Spleen (tissue), 13 donors: ENCODE results near the gene NUP50. TPM values are rescaled to one million over a fixed set of nuclear protein-coding genes. Genes with fewer than 3 reads are reported as not detected.
A peak's percentile ranks its signal among the peaks of the same experiment; 100 is the strongest.

ENCODE experiments used
- DNase-seq: peaks from one replicate; pipeline ENCODE4 v3.0.0-alpha.2; 2020
- H3K27ac ChIP-seq, 8 donors: fragments of 200-600 bp; sonication (generic) in 7 of 8; 1 replicate in 4 of 8; 2 replicates in 4 of 8; pipeline versions ENCODE4 v1.5.0 to v1.8.0; 2016 to 2021; ENCODE audit warnings: inconsistent platforms in 4 of 8, mild to moderate bottlenecking in 4 of 8, moderate library complexity in 1 of 8
- H3K27me3 ChIP-seq, 7 donors: fragments of 200-600 bp; sonication (generic) in 6 of 7; replicated peaks in 1 of 7; 1 replicate in 4 of 7; 2 replicates in 3 of 7; pipeline versions ENCODE4 v1.5.0 to v1.8.0; 2016 to 2021; ENCODE audit warnings: inconsistent platforms in 3 of 7, mild to moderate bottlenecking in 1 of 7
- H3K36me3 ChIP-seq, 6 donors: fragments of 200-600 bp; sonication (generic) in 5 of 6; 1 replicate in 4 of 6; 2 replicates in 2 of 6; pipeline versions ENCODE4 v1.5.0 to v1.8.0; 2016 to 2021; ENCODE audit warnings: inconsistent platforms in 2 of 6
- H3K4me1 ChIP-seq, 6 donors: fragments of 200-600 bp; sonication (generic) in 5 of 6; 1 replicate in 3 of 6; 2 replicates in 3 of 6; pipeline versions ENCODE4 v1.5.0 to v1.8.0; 2016 to 2021; ENCODE audit warnings: inconsistent platforms in 3 of 6
- H3K4me3 ChIP-seq, 8 donors: fragments of 200-600 bp; sonication (generic) in 7 of 8; 1 replicate in 4 of 8; 2 replicates in 4 of 8; pipeline versions ENCODE4 v1.5.0 to v1.8.0; 2016 to 2021; ENCODE audit warnings: inconsistent platforms in 4 of 8, mild to moderate bottlenecking in 4 of 8, moderate library complexity in 2 of 8
- H3K9me3 ChIP-seq, 8 donors: fragments of 200-600 bp; sonication (generic) in 7 of 8; 1 replicate in 4 of 8; 2 replicates in 4 of 8; pipeline versions ENCODE4 v1.5.0 to v1.8.0; 2016 to 2021; ENCODE audit warnings: inconsistent platforms in 4 of 8
- POLR2A ChIP-seq, 3 donors: fragments of 450-650 bp; IDR thresholded peaks; one replicate each; pipeline ENCODE4 v1.5.1; 2017; ENCODE audit warnings: antibody characterized with exemption in 3 of 3, mild to moderate bottlenecking in 1 of 3
- POLR2AphosphoS5 ChIP-seq, 3 donors: sonication (generic); formaldehyde crosslinking; IDR thresholded peaks; one replicate each; pipeline ENCODE4 v1.5.1; 2017; ENCODE audit warnings: antibody characterized with exemption in 3 of 3
- WGBS, 5 donors: extraction: QIAGEN DNeasy Blood & Tissue Kit in 3 of 5; methylation state at CpG; one replicate each; pipeline versions ENCODE4 v1.1.5 to v1.1.7; 2013 to 2018; 5-methylcytosine and 5-hydroxymethylcytosine counted together
- intact Hi-C: fragments of 100-400 bp; cut with DNase I; formaldehyde crosslinking; loops from one replicate; pipeline ENCODE4 v1.15.0; 2023; ENCODE audit warnings: low total_unique reads
- long read RNA-seq, 2 donors: transcript quantifications; one replicate each; lab custom pipeline, GENCODE V29; 2026
- polyA plus RNA-seq, 3 donors: library from polyadenylated mRNA; stranded (reverse); fragments of 200-250 nt; gene quantifications; one replicate each; pipeline ENCODE4 v1.2.1, GENCODE V29; 2013
- total RNA-seq, 7 donors: library from RNA; depleted of rRNA in 3 of 7; stranded (reverse); fragments of >200 nt in 3 of 7; fragmentation: NEBNext Ultra II Directional in 4 of 7; extraction: Animal tissue kit (Norgen Biotek cat#: 25700) in 4 of 7; gene quantifications; one replicate each; pipeline versions ENCODE4 v1.1.0 to v1.2.1, GENCODE V29; 2016 to 2021
- TF ChIP-seq, protein P1 (sequence below), 11 experiments: fragments of 200-600 bp in 7 of 11; fragments of 450-650 bp in 4 of 11; sonication (generic) in 4 of 11; IDR thresholded peaks in 8 of 11; conservative IDR thresholded peaks in 3 of 11; 1 replicate in 7 of 11; 2 replicates in 4 of 11; pipeline versions ENCODE4 v1.4.0 to v1.8.0; 2016 to 2021; ENCODE audit warnings: antibody characterized with exemption in 11 of 11, inconsistent platforms in 4 of 11, mild to moderate bottlenecking in 1 of 11
- donor health status: healthy with polysubstance abuse.
- donor health status: DM: no; HTN: no; CAD: no; lungs with moderate emphysema.
- donor health status: DM: no; HTN: no; CAD: no.
- donor health status: Bipolar disorder and iron deficiency.
- donor health status: healthy.
- donor health status: DM: no; HTN: no; CAD: no.
- donor health status: DM: yes; HTN: yes; CAD: no.

NUP50 gene, protein sequence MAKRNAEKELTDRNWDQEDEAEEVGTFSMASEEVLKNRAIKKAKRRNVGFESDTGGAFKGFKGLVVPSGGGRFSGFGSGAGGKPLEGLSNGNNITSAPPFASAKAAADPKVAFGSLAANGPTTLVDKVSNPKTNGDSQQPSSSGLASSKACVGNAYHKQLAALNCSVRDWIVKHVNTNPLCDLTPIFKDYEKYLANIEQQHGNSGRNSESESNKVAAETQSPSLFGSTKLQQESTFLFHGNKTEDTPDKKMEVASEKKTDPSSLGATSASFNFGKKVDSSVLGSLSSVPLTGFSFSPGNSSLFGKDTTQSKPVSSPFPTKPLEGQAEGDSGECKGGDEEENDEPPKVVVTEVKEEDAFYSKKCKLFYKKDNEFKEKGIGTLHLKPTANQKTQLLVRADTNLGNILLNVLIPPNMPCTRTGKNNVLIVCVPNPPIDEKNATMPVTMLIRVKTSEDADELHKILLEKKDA
- total RNA-seq (100 to 1,000 TPM in 2 of 7 donors, 10 to 100 TPM in 5; 85.9 to 109 (median 98.5) TPM), polyA plus RNA-seq (10 to 100 TPM; 16.2 to 26.4 (median 17.5) TPM)
- long read RNA-seq, donor 1, full-length matches to known transcripts = 16 of 23 reads
- long read RNA-seq, donor 1, partial matches to known transcripts = 7 of 23 reads
- long read RNA-seq, donor 1, other reads (novel, unspliced or antisense) = 0 of 23 reads
- long read RNA-seq, donor 2, full-length matches to known transcripts = 9 of 9 reads
- long read RNA-seq, donor 2, partial matches to known transcripts = 0 of 9 reads
- long read RNA-seq, donor 2, other reads (novel, unspliced or antisense) = 0 of 9 reads

DNA sequence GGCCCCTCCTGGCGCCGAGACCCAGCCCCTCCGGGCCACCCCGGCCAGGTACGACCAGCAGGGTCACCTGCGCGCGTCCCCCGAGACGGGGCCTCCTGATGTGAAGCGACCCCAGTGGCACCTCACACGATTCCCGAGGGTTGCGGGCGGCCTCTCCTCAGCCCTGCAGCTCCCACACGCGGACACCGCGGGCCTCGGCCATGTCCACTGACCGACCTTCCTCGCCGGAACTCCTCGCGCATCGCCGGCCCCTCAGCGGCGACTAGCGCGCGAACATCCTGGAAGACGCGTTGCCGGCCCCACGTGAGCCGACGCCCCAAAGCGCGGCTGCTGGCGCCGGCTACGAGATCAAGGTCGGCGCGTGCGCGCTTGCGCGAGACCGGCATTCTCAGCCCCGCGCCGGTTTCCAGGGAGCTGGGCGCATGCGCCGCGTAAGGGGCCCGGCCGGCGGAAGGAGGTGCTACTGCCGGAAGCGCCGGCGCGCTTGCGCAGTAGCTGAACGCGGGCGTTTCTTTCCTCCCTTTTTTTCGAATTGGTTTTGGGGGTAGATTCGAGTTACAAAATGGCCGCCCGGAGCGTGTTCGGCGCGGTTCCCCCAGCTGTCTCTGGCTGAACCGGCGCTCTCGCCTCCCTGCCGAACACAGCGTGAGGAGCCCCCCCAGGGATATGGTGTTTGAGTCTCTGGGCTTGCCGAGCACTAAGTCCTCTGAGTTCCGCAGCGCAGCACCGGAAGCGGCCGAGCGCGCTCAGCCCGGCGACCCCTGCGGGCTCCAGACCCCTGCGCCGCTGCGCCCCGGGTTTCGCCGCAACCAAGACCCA, at the start of gene NUP50:
TSS of gene NUP50 (plus strand) at position 475 of the 819 bp plus-strand sequence. CDS start 4,253 bp downstream, outside the sequence.
- 0 to 1% (median 0%) methylated on average over 26 to 100 of the region's 100 CpGs for WGBS, 5 donors
- intact Hi-C loops = loop anchor here (10.0 kb wide), 1 partner anchor 81 kb away; the partner anchor contains the start of gene KIAA0930
- Histone ChIP-seq H3K4me1 (peaks cover 33 to 90% (median 68%) of the 10 kb centered on the region in 6 donors), H3K27ac (peak within 1 kb of the TSS; percentile 87 to 97 (median 96)), H3K36me3 (peaks cover 0 to 30% (median 10%) of the 10 kb centered on the region in 6 donors), H3K9me3 (no peaks in the 10 kb centered on the region), H3K4me3 (peak within 1 kb of the TSS; percentile 75 to 97 (median 88)), H3K27me3 (no peaks in the 10 kb centered on the region)
- peak; percentile 98 for DNase-seq
- TF ChIP-seq POLR2AphosphoS5 (IDR thresholded peaks at IDR 0.05) (peak; percentile 95 to 98 (median 96)), POLR2A (IDR thresholded peaks at IDR 0.05) (peak in 1 of 3 donors; percentile 63)
- TF ChIP-seq, protein P1, sequence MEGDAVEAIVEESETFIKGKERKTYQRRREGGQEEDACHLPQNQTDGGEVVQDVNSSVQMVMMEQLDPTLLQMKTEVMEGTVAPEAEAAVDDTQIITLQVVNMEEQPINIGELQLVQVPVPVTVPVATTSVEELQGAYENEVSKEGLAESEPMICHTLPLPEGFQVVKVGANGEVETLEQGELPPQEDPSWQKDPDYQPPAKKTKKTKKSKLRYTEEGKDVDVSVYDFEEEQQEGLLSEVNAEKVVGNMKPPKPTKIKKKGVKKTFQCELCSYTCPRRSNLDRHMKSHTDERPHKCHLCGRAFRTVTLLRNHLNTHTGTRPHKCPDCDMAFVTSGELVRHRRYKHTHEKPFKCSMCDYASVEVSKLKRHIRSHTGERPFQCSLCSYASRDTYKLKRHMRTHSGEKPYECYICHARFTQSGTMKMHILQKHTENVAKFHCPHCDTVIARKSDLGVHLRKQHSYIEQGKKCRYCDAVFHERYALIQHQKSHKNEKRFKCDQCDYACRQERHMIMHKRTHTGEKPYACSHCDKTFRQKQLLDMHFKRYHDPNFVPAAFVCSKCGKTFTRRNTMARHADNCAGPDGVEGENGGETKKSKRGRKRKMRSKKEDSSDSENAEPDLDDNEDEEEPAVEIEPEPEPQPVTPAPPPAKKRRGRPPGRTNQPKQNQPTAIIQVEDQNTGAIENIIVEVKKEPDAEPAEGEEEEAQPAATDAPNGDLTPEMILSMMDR (IDR thresholded peaks at IDR 0.05 in 8 of 11, conservative IDR thresholded peaks at IDR 0.05 in 3 of 11) = peak in 3 of 11 experiments; percentile 29 to 40 (median 29)

DNA sequence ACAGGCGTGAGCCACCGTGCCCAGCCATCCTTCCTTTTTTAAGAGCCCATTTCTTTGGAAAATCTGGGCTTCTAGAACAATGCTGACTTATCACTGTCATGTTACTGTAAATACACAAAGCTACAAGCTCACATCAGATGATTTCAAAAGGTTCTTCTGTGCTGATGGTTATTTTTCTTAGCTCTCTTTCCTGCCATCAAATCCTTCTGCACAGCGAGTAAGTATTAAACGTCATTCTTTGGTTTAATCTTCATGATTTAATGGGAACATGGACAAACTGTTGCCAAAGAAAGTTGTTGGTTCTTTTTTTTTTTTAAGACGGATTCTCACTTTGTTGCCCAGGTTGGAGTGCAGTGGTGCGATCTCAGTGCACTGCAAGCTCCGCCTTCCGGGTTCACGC, 43.3 kb upstream of the NUP50 start:
- 86 to 95% (median 89%) methylated on average over 9 of the region's 9 CpGs for WGBS, 5 donors
- intact Hi-C loops = no loop called here
- peaks cover 0 to 11% (median 0%) of the 10 kb centered on the region in 7 donors for H3K27me3 ChIP-seq
- no peak overlapping the region for H3K27ac ChIP-seq
- H3K4me3 ChIP-seq = no peak overlapping the region
- DNase-seq = no peak
- H3K4me1 ChIP-seq = no peaks in the 10 kb centered on the region
- H3K9me3 ChIP-seq = no peaks in the 10 kb centered on the region
- H3K36me3 ChIP-seq = no peaks in the 10 kb centered on the region
- TF ChIP-seq POLR2AphosphoS5 (IDR thresholded peaks at IDR 0.05) (no peak), POLR2A (IDR thresholded peaks at IDR 0.05) (no peak)
- TF ChIP-seq, protein P1 (IDR thresholded peaks at IDR 0.05 in 8 of 11, conservative IDR thresholded peaks at IDR 0.05 in 3 of 11) = no peak

DNA sequence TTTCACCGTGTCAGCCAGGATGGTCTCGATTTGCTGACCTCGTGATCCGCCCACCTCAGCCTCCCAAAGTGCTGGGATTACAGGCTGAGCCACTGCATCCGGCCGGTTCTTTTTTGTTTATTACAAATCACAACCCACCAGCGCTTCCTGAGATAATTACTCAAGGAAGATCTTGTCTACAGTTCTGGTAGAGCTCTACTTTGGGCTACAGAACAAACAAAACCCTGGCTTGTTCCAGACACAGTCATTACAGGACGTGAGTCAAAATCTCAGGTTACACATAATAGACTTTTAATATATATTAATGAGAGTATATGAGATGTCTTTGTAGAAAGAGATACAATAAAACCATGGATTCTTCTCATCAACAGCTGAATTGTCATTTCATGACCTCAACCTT, 42.8 kb upstream of the NUP50 start:
- WGBS, 5 donors = 78 to 86% (median 84%) methylated on average over 8 of the region's 8 CpGs
- intact Hi-C loops = no loop called here
- Histone ChIP-seq H3K4me3 (no peak overlapping the region), H3K36me3 (no peaks in the 10 kb centered on the region), H3K9me3 (no peaks in the 10 kb centered on the region), H3K4me1 (no peaks in the 10 kb centered on the region), H3K27ac (no peak overlapping the region), H3K27me3 (peaks cover 0 to 11% (median 0%) of the 10 kb centered on the region in 7 donors)
- DNase-seq = no peak
- TF ChIP-seq POLR2AphosphoS5 (IDR thresholded peaks at IDR 0.05) = no peak
- no peak for TF ChIP-seq POLR2A (IDR thresholded peaks at IDR 0.05)
- TF ChIP-seq, protein P1 (IDR thresholded peaks at IDR 0.05 in 8 of 11, conservative IDR thresholded peaks at IDR 0.05 in 3 of 11) = no peak
